ENCODE measurements around the gene PDE3A.
A peak's percentile ranks its signal among the peaks of the same experiment; 100 is the strongest.

The PDE3A gene

GRCh38 chr12:20374795-20375194 is 6.5 kb downstream of the PDE3A start:
- no peak for DNase-seq (ENCODE audit: low read depth)

- no peak for DNase-seq (ENCODE audit: low read depth)
These were observed 7.2 kb downstream of the PDE3A start for GRCh38 chr12:20375560-20375959.

- peak; percentile 47 for DNase-seq (ENCODE audit: low read depth)
These were observed 8.6 kb downstream of the PDE3A start for GRCh38 chr12:20376984-20377383.

DNA sequence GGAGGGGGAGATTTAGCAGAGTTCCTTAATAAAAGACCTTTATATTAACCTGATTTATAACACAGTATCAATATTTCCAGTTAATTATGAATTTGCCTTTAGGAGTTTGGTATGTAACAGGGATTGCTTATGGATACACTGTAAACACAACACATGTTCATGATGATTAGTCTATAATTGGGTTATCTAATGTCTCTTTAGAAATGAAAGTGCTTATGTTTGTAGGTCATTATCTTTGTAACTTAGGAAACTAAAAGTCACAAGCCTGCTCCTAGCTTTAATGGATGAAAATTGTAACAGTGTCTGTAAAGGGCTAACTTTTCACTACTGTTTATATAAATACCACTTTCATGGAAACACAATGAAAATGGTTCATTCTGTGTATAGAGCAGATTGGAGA is 9.4 kb downstream of the PDE3A start:
- DNase-seq (ENCODE audit: low read depth) = no peak

- no peak for DNase-seq (ENCODE audit: low read depth)
These were observed 13.8 kb downstream of the PDE3A start for GRCh38 chr12:20382117-20382516.

DNA sequence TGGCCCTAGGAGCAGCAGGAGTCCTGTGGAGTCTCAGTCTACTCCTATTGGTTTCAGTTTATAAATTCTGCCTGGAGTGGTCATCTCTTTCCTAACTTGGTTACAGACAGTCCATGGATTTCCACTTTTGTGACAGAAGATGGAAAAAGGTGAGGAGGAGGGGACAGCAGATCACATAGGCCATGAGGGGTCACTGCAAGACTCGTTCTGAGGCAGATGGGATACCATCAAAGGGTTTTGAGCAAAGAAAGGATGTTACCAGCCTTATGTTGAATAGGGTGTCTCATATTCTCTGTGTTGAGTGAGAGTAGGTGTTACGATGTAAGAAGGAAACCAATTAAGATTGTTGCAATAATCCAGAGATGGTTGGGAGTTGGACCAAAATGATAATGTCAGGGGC is 15.3 kb downstream of the PDE3A start:
- DNase-seq (ENCODE audit: low read depth) = no peak

GRCh38 chr12:20384836-20385235 is 16.5 kb downstream of the PDE3A start:
- DNase-seq (ENCODE audit: low read depth) = peak; percentile 59

- DNase-seq (ENCODE audit: low read depth) = no peak
These were observed 22.5 kb downstream of the PDE3A start for GRCh38 chr12:20390846-20391245.

DNA sequence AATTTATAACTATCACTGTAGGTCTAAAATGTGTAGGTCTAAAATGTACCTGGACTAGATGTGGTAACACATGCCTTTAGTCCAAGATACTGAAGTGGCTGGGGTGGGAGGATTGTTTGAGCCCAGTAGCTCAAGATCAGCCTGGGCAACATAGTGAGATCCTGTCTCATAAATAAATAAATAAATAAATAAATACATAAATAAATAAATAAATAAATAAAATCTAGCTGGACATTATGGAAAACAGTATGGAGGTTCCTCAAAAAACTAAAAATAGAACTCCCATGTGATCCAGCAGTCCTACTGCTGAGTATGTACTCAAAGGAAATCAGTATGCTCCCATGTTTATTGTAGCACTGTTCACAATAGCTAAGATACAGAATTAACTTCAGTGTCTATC is 24.0 kb downstream of the PDE3A start:
- DNase-seq (ENCODE audit: low read depth) = no peak

DNA sequence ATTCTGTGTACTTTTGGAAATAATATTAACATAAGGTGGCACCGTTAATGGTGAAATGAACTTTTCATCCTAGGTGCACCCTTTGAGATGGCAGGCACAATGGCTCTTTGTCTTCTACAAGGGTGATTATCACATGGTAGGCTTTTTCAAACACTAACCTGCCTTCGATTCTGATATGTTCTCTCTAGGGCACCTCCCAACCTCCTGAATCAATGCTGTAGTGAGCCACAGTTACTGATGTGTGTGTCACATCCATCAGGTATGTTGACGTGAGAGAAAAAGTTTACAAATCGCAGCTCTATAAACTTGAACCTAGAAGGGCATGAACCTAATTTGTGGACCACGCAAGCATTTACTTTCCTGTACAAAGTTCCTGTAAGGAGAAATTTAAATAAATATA is 25.4 kb downstream of the PDE3A start:
- no peak for DNase-seq (ENCODE audit: low read depth)

GRCh38 chr12:20395791-20396550 is 27.6 kb downstream of the PDE3A start:
- no peak for DNase-seq (ENCODE audit: low read depth)

- DNase-seq (ENCODE audit: low read depth) = no peak
These were observed 30.3 kb downstream of the PDE3A start for GRCh38 chr12:20398686-20399085.

GRCh38 chr12:20400003-20400402 is 31.7 kb downstream of the PDE3A start:
- DNase-seq (ENCODE audit: low read depth) = no peak

DNA sequence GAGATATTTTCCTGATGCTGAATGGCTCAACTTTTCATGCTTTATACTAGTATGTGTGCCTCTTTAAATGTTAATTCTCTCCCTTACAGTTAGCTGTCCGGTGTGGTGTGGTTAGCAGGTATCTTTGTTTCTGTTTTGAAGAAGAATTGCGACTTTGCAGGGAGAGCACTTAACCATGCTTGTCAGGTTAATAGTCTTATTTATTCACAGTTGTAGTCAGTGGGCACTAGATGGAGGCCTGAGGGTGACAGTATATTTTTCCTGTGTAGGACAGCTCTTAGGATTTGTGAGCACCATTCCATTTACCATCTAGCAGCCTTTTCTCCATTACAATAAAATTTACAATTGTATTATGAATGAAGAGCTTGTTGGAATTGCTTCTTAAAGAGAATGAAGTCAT is 34.9 kb downstream of the PDE3A start:
- DNase-seq (ENCODE audit: low read depth) = no peak

DNA sequence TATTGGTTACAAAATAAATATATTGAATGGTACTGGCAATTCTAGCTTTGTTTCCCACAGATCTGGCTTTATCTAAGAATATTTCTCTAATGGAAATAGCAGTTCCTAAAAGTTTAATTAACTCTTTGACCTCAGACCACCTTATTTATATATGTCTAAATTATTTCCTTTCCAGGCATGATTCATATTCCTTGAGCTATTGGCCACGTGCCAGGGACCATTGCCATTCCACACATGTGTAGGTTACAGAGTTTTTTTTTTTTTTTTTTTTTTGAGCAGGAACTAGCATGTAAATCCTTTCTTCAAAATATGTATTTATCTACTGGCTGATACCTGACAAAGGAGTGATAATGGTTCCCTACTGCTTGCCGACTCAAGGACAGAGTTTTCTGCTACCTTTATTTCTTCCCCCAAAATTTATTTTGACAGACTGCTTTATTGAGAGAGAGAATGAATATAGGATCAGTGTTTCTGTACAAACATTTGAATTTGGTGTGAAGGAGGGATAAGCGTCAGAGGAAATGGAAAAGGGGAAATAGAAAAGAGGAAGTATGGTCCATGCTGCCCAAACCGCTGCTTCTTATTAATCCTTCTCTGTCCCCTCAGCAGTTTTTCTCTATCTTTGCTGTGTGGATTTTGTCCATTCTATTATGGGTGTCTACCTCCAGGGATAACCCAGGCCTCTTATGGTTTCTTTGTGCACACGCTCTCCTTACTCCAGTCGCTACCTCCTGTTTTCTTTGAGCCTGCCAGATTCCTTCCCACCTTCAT is 36.4 kb downstream of the PDE3A start:
- peak; percentile 41 for DNase-seq (ENCODE audit: low read depth)

DNA sequence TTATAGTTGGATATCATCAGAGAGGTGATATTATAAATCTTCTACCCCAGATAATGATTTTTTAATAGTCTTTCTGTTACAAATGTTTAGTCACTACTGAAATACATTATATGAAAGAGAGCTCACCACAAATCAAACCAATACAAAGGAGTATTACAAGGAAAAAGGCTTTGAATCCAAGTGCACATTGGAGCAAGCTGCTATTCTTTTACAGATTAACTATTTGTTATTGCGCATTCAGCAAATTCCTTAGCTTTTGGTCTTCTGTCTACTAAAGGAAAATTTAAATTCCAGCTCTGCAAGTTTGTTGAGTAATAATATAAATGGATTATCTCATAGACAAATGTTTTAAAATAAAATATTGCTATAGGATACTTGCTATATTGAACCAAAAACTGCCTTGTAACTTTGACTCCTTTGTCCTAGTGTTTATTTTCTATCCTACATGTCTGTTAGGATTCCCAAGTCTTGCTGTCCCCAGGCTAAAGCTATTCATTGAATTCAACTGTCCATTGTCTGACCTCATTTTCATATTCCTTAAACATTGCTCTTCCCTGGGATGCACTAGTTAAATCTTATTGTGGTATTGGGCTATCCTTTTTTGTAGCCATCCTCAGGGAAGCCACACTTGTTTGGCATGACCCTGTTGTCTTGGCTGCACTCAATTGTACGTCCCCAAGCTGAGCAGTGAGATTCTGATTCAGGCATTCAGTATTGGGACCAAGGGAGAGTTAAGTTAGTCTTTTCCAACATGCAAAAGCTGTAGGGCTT is 41.5 kb downstream of the PDE3A start:
- DNase-seq (ENCODE audit: low read depth) = no peak

- no peak for DNase-seq (ENCODE audit: low read depth)
These were observed 42.4 kb downstream of the PDE3A start for GRCh38 chr12:20410734-20411133.

GRCh38 chr12:20411345-20411744 is 43.0 kb downstream of the PDE3A start:
- DNase-seq (ENCODE audit: low read depth) = no peak

- DNase-seq (ENCODE audit: low read depth) = peak; percentile 59
These were observed 46.7 kb downstream of the PDE3A start for GRCh38 chr12:20415028-20415427.

DNA sequence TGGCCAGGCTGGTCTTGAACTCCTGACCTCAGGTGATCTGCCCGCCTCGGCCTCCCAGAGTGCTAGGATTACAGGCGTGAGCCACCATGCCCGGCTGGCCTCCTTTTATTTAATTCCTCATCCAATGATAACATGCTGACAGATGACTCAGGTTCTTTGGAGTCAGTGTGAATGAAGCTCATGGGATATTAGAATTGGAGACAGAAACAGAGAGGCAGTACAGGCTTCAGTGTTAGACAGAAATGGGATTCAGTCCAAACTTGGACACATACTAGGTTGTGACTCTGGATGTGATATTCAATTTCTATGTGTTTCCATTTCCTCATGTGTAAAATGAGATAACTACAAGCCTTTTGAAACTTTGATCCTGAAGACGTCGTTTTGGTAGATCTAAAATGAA is 47.3 kb downstream of the PDE3A start:
- no peak for DNase-seq (ENCODE audit: low read depth)

DNA sequence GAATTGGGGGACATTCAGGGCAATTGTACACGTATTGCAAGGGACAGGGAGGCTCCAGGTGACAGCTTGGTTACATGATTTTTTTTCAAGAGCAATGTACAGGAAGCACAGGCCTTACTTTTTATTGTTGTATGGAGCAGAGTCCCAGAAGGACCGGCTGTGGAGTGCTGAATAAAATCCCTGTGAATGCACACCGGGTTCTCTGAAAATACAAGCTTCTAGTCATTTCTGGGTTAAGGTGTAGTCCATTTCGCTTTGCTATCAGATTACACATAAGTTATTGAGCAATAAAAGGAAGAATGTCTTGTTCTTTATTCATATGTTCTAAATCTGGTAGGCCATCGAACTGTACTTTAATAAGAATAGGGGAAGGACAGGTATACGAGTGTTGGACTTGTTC is 52.2 kb downstream of the PDE3A start:
- no peak for DNase-seq (ENCODE audit: low read depth)

DNA sequence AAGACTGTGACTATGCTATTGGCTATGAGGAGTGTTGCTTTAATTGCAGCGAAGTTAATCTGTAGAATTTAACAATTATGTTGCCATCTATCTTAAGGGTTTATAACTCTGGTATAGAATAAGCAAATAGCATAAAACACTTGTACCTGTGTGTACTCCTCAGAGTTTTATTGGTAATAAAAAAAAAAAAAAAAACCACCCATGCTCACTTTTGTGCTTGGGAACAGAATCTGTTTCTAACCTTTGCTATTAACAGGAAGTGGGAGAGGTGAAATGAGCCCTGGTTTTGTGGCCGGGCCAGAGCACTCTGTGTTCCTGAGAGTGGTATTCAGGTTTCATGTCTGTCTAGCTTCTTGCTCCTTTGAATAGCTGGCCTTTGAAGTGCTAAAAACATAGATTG is 53.1 kb downstream of the PDE3A start:
- no peak for DNase-seq (ENCODE audit: low read depth)

- no peak for DNase-seq (ENCODE audit: low read depth)
These were observed 55.2 kb downstream of the PDE3A start for GRCh38 chr12:20423557-20423956.

Data from EH (cell line).